Liver (tissue), 3 donors: ENCODE results near the gene NR6A1.

Experiments
- CTCF ChIP-seq: fragments of 150-350 bp; IDR thresholded peaks from 2 replicates; pipeline ENCODE4 v1.5.1; 2017; ENCODE audit warnings: improper control_type of control experiment, low read depth, low read length; ENCODE audit not compliant: missing input control
- FOXA1 ChIP-seq: IDR thresholded peaks from 2 replicates; pipeline ENCODE4 v1.6.1; 2016; ENCODE audit warnings: antibody characterized with exemption
- FOXA2 ChIP-seq: IDR thresholded peaks from 2 replicates; pipeline ENCODE4 v1.6.1; 2016; ENCODE audit warnings: antibody characterized with exemption
- HNF4A ChIP-seq, 2 donors: conservative IDR thresholded peaks; 2 replicates each; pipeline ENCODE4 v1.6.1; 2016; ENCODE audit warnings: antibody characterized with exemption in 2 of 2, mild to moderate bottlenecking in 2 of 2
- MAX ChIP-seq: IDR thresholded peaks from 2 replicates; pipeline ENCODE4 v1.6.1; 2016; ENCODE audit warnings: antibody characterized with exemption
- NR2F2 ChIP-seq: IDR thresholded peaks from 2 replicates; pipeline ENCODE4 v1.6.1; 2016; ENCODE audit warnings: antibody characterized with exemption
- RAD21 ChIP-seq, 2 donors: IDR thresholded peaks; 2 replicates each; pipeline ENCODE4 v1.6.1; 2016; ENCODE audit warnings: antibody characterized with exemption in 2 of 2, mild to moderate bottlenecking in 2 of 2
- SP1 ChIP-seq: IDR thresholded peaks from 2 replicates; pipeline ENCODE4 v1.6.1; 2018; ENCODE audit warnings: antibody characterized with exemption, mild to moderate bottlenecking
- YY1 ChIP-seq: IDR thresholded peaks from 2 replicates; pipeline ENCODE4 v1.6.1; 2016; ENCODE audit warnings: antibody characterized with exemption, mild to moderate bottlenecking
- ZBTB33 ChIP-seq: IDR thresholded peaks from 2 replicates; pipeline ENCODE4 v1.6.1; 2016; ENCODE audit warnings: antibody characterized with exemption
- TF ChIP-seq, protein P1 (sequence below): IDR thresholded peaks from 2 replicates; pipeline ENCODE4 v1.6.1; 2016; ENCODE audit warnings: antibody characterized with exemption, mild to moderate bottlenecking
- TF ChIP-seq, protein P2 (sequence below): IDR thresholded peaks from 2 replicates; pipeline ENCODE4 v1.6.1; 2016; ENCODE audit warnings: antibody characterized with exemption
- donor health status: healthy.
- donor health status: healthy.

DNA sequence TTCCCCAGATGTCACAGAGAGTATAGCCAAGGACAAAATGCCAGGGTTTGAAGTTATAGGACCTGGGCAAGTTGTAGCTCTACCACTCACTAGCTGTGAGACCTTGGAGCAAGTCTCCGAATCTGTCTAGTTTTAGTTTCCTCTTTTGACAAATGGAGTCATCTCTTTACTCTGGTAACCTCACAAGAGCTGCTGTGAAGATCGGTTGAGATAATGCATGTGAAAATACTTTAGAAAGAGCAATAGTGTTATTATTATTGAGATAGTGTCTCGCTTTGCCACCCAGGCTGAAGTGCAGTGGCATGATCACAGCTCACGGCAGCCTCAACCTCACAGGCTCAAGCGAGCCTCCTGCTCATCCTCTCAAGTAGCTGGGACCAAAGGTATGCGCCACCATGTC, 146.0 kb downstream of the NR6A1 start:
- no peak for TF ChIP-seq CTCF
- TF ChIP-seq FOXA2: no peak
- TF ChIP-seq RAD21 (IDR thresholded peaks at IDR 0.05): no peak
- TF ChIP-seq, protein P1, sequence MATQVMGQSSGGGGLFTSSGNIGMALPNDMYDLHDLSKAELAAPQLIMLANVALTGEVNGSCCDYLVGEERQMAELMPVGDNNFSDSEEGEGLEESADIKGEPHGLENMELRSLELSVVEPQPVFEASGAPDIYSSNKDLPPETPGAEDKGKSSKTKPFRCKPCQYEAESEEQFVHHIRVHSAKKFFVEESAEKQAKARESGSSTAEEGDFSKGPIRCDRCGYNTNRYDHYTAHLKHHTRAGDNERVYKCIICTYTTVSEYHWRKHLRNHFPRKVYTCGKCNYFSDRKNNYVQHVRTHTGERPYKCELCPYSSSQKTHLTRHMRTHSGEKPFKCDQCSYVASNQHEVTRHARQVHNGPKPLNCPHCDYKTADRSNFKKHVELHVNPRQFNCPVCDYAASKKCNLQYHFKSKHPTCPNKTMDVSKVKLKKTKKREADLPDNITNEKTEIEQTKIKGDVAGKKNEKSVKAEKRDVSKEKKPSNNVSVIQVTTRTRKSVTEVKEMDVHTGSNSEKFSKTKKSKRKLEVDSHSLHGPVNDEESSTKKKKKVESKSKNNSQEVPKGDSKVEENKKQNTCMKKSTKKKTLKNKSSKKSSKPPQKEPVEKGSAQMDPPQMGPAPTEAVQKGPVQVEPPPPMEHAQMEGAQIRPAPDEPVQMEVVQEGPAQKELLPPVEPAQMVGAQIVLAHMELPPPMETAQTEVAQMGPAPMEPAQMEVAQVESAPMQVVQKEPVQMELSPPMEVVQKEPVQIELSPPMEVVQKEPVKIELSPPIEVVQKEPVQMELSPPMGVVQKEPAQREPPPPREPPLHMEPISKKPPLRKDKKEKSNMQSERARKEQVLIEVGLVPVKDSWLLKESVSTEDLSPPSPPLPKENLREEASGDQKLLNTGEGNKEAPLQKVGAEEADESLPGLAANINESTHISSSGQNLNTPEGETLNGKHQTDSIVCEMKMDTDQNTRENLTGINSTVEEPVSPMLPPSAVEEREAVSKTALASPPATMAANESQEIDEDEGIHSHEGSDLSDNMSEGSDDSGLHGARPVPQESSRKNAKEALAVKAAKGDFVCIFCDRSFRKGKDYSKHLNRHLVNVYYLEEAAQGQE: no peak
- TF ChIP-seq NR2F2: no peak
- no peak for TF ChIP-seq MAX
- no peak for TF ChIP-seq YY1
- TF ChIP-seq, protein P2, sequence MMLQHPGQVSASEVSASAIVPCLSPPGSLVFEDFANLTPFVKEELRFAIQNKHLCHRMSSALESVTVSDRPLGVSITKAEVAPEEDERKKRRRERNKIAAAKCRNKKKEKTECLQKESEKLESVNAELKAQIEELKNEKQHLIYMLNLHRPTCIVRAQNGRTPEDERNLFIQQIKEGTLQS: no peak
- TF ChIP-seq FOXA1: no peak
- TF ChIP-seq ZBTB33: no peak
- TF ChIP-seq HNF4A (conservative IDR thresholded peaks at IDR 0.05): no peak
- no peak for TF ChIP-seq SP1
